Duodenal mucosa (tissue), 2 donors: Measurements from ENCODE around the gene BMP5.

ENCODE experiments used
- H3K27ac ChIP-seq: one replicate; pipeline ENCODE4 v1.7.0; 2013; ENCODE audit warnings: low read depth, low read length
- H3K27me3 ChIP-seq, 2 donors: one replicate each; pipeline ENCODE4 v1.7.0; 2013; ENCODE audit warnings: low read length in 2 of 2, control low read depth in 1 of 2; ENCODE audit not compliant: insufficient read depth in 2 of 2, control insufficient read depth in 1 of 2
- H3K36me3 ChIP-seq, 2 donors: one replicate each; pipeline ENCODE4 v1.7.0; 2013; ENCODE audit warnings: low read length in 2 of 2, control low read depth in 1 of 2; ENCODE audit not compliant: insufficient read depth in 2 of 2, control insufficient read depth in 1 of 2
- H3K4me1 ChIP-seq, 2 donors: one replicate each; pipeline ENCODE4 v1.7.0; 2013; ENCODE audit warnings: low read length in 2 of 2, control low read depth in 1 of 2; ENCODE audit not compliant: insufficient read depth in 2 of 2, control insufficient read depth in 1 of 2
- H3K4me3 ChIP-seq, 2 donors: one replicate each; pipeline ENCODE4 v1.7.0; 2013; ENCODE audit warnings: low read length in 2 of 2, low read depth in 1 of 2
- H3K9ac ChIP-seq, 2 donors: one replicate each; pipeline ENCODE4 v1.7.0; 2013; ENCODE audit warnings: low read length in 2 of 2, low read depth in 1 of 2
- H3K9me3 ChIP-seq, 2 donors: one replicate each; pipeline ENCODE4 v1.7.0; 2013; ENCODE audit warnings: low read length in 2 of 2, control low read depth in 1 of 2; ENCODE audit not compliant: control insufficient read depth in 1 of 2

Gene BMP5

GRCh38 chr6:55819811-55820210, 55.6 kb downstream of the BMP5 start:
- no peak overlapping the region for H3K27ac ChIP-seq
- H3K9me3 ChIP-seq: no peaks in the 10 kb centered on the region
- no peak overlapping the region for H3K9ac ChIP-seq
- no peaks in the 10 kb centered on the region for H3K4me1 ChIP-seq
- H3K4me3 ChIP-seq: no peak overlapping the region
- no peaks in the 10 kb centered on the region for H3K36me3 ChIP-seq
- H3K27me3 ChIP-seq: no peaks in the 10 kb centered on the region

GRCh38 chr6:55818482-55818881, 56.9 kb downstream of the BMP5 start:
- no peaks in the 10 kb centered on the region for H3K9me3 ChIP-seq
- H3K27ac ChIP-seq: no peak overlapping the region
- no peaks in the 10 kb centered on the region for H3K27me3 ChIP-seq
- no peaks in the 10 kb centered on the region for H3K4me1 ChIP-seq
- H3K4me3 ChIP-seq: no peak overlapping the region
- no peaks in the 10 kb centered on the region for H3K36me3 ChIP-seq
- H3K9ac ChIP-seq: no peak overlapping the region

- Histone ChIP-seq H3K4me1 (no peaks in the 10 kb centered on the region), H3K9ac (no peak overlapping the region), H3K9me3 (no peaks in the 10 kb centered on the region), H3K27me3 (no peaks in the 10 kb centered on the region), H3K4me3 (no peak overlapping the region), H3K36me3 (no peaks in the 10 kb centered on the region), H3K27ac (no peak overlapping the region)
Measured at GRCh38 chr6:55812509-55812908, 62.9 kb downstream of the BMP5 start.

- Histone ChIP-seq H3K36me3 (no peaks in the 10 kb centered on the region), H3K9ac (no peak overlapping the region), H3K27me3 (no peaks in the 10 kb centered on the region), H3K4me1 (no peaks in the 10 kb centered on the region), H3K27ac (no peak overlapping the region), H3K9me3 (no peaks in the 10 kb centered on the region), H3K4me3 (no peak overlapping the region)
Measured at GRCh38 chr6:55811074-55811473, 64.3 kb downstream of the BMP5 start.

- Histone ChIP-seq H3K9ac (no peak overlapping the region), H3K36me3 (no peaks in the 10 kb centered on the region), H3K4me3 (no peak overlapping the region), H3K4me1 (no peaks in the 10 kb centered on the region), H3K27me3 (no peaks in the 10 kb centered on the region), H3K27ac (no peak overlapping the region), H3K9me3 (no peaks in the 10 kb centered on the region)
Measured at GRCh38 chr6:55802259-55802658, 73.1 kb downstream of the BMP5 start.

GRCh38 chr6:55798571-55798970, 76.8 kb downstream of the BMP5 start:
- H3K36me3 ChIP-seq: no peaks in the 10 kb centered on the region
- H3K27ac ChIP-seq: no peak overlapping the region
- no peak overlapping the region for H3K9ac ChIP-seq
- no peaks in the 10 kb centered on the region for H3K4me1 ChIP-seq
- no peak overlapping the region for H3K4me3 ChIP-seq
- H3K9me3 ChIP-seq: no peaks in the 10 kb centered on the region
- no peaks in the 10 kb centered on the region for H3K27me3 ChIP-seq

- no peaks in the 10 kb centered on the region for H3K36me3 ChIP-seq
- no peak overlapping the region for H3K27ac ChIP-seq
- no peaks in the 10 kb centered on the region for H3K9me3 ChIP-seq
- H3K4me1 ChIP-seq: no peaks in the 10 kb centered on the region
- no peaks in the 10 kb centered on the region for H3K27me3 ChIP-seq
- H3K9ac ChIP-seq: no peak overlapping the region
- no peak overlapping the region for H3K4me3 ChIP-seq
Measured at GRCh38 chr6:55794136-55794812, 81.1 kb downstream of the BMP5 start.

GRCh38 chr6:55785273-55785672, 90.1 kb downstream of the BMP5 start:
- Histone ChIP-seq H3K4me1 (no peaks in the 10 kb centered on the region), H3K27me3 (no peaks in the 10 kb centered on the region), H3K9ac (no peak overlapping the region), H3K4me3 (no peak overlapping the region), H3K36me3 (no peaks in the 10 kb centered on the region), H3K9me3 (no peaks in the 10 kb centered on the region), H3K27ac (no peak overlapping the region)

GRCh38 chr6:55782275-55782674, 93.1 kb downstream of the BMP5 start:
- H3K36me3 ChIP-seq: no peaks in the 10 kb centered on the region
- H3K9ac ChIP-seq: no peak overlapping the region
- no peak overlapping the region for H3K27ac ChIP-seq
- H3K4me3 ChIP-seq: no peak overlapping the region
- H3K9me3 ChIP-seq: no peaks in the 10 kb centered on the region
- H3K27me3 ChIP-seq: no peaks in the 10 kb centered on the region
- H3K4me1 ChIP-seq: no peaks in the 10 kb centered on the region

- Histone ChIP-seq H3K27ac (no peak overlapping the region), H3K4me1 (no peaks in the 10 kb centered on the region), H3K9me3 (no peaks in the 10 kb centered on the region), H3K9ac (no peak overlapping the region), H3K27me3 (no peaks in the 10 kb centered on the region), H3K36me3 (no peaks in the 10 kb centered on the region), H3K4me3 (no peak overlapping the region)
Measured at GRCh38 chr6:55778705-55779104, 96.7 kb downstream of the BMP5 start.

GRCh38 chr6:55777469-55777868, 97.9 kb downstream of the BMP5 start:
- Histone ChIP-seq H3K36me3 (no peaks in the 10 kb centered on the region), H3K4me3 (no peak overlapping the region), H3K4me1 (no peaks in the 10 kb centered on the region), H3K9me3 (no peaks in the 10 kb centered on the region), H3K27me3 (no peaks in the 10 kb centered on the region), H3K27ac (no peak overlapping the region), H3K9ac (no peak overlapping the region)
